Purkinje cell (primary cell): ENCODE results near the gene DENR. TPM values are rescaled to one million over a fixed set of nuclear protein-coding genes. Genes with fewer than 3 reads are reported as not detected.

Experiments
- polyA plus RNA-seq: library from polyadenylated mRNA; unstranded; fragments of >200 nt; fragmentation: Nextera tagmentation; gene quantifications from 2 replicates; pipeline ENCODE4 v1.2.1, GENCODE V29; 2014

The DENR gene, protein sequence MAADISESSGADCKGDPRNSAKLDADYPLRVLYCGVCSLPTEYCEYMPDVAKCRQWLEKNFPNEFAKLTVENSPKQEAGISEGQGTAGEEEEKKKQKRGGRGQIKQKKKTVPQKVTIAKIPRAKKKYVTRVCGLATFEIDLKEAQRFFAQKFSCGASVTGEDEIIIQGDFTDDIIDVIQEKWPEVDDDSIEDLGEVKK
- 24.7 and 31.7 TPM in 2 replicates for polyA plus RNA-seq

GRCh38 chr12:122752464-122753318 lies at the start of gene DENR:
Gene DENR, plus strand, starts transcription at chr12:122752824. Its CDS starts 878 bp downstream, at chr12:122753702.

DNA sequence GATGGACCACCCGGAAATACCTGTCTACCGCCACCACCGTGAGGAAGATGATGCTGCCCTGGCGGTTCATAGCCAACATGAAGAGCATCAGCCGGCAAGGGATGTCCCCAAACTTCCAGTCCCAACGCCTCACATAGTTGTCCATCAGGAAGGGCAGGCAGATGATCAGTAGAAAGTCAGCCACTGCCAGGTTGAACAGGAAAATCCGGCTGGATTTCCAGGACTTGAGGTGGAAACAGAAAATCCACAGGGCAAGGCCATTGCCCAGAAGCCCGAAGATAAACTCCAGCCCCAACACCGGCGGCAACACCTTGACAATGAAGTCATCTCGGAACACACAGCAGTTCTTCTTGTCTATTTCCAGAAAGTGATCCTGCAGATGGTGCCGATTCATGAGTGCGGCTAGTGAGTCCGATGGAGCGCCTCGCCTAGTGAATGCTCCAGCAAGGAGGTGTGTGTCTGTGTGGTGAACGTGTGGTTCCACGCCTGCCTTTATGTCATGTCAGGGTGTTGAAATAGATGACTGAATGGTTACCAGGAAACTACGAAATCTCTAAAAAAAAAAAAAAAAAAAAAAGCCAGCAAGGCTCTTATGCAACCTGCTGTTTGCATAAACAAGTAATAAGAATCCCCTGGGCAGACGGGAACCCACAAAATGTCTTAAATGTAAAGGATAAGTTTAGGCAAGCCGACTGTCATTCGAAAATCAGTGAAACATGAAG lies 49.6 kb upstream of the DENR start, which contains the start of gene HCAR2:
TSS of gene HCAR2 (minus strand) at position 468 of the 722 bp plus-strand sequence. CDS start at position 394, 74 bp downstream.

GRCh38 chr12:122716658-122717057 lies 36.0 kb upstream of the DENR start, which contains the start of gene HCAR3:
Gene HCAR3, minus strand, starts transcription at chr12:122716811. Its CDS starts 74 bp downstream, at chr12:122716737.

GRCh38 chr12:122730215-122731014 lies 22.2 kb upstream of the DENR start, which contains the start of gene HCAR1:
Gene HCAR1, minus strand, starts transcription at chr12:122730844. Its CDS starts 505 bp downstream, at chr12:122730339.

Other genes with a start within 250 kb of the DENR start
- gene RSRC2, start 225.9 kb upstream of the DENR start, polyA plus RNA-seq, result 111 and 112 TPM in 2 replicates
- 1.8 and 4.5 TPM in 2 replicates for gene KNTC1, start 225.6 kb upstream of the DENR start, polyA plus RNA-seq
- not detected in 2 replicates for gene HCAR2, start 49.5 kb upstream of the DENR start, polyA plus RNA-seq
- not detected in 2 replicates for gene HCAR3, start 36.0 kb upstream of the DENR start, polyA plus RNA-seq
- gene HCAR1, start 22.0 kb upstream of the DENR start, polyA plus RNA-seq, result not detected in 2 replicates
- gene CCDC62, start 21.7 kb downstream of the DENR start, polyA plus RNA-seq, result 0.70 and 2.3 TPM in 2 replicates
- gene HIP1R, start 82.6 kb downstream of the DENR start, polyA plus RNA-seq, result 1.5 and 3.6 TPM in 2 replicates
- 0.97 and 1.0 TPM in 2 replicates for gene VPS37B, start 143.3 kb downstream of the DENR start, polyA plus RNA-seq
- 3.0 and 3.6 TPM in 2 replicates for gene ABCB9, start 213.6 kb downstream of the DENR start, polyA plus RNA-seq
- gene OGFOD2, start 222.4 kb downstream of the DENR start, polyA plus RNA-seq, result 2.8 and 4.8 TPM in 2 replicates
- 11.9 and 23.7 TPM in 2 replicates for gene ARL6IP4, start 227.9 kb downstream of the DENR start, polyA plus RNA-seq